GM19023 (cell line): ENCODE measurements around the gene DLGAP4.

ENCODE experiments used
- ATAC-seq: cut with Tn5 transposase; IDR thresholded peaks from one replicate; pipeline ENCODE4 v1.9.1; 2021; ENCODE audit warnings: mild to moderate bottlenecking, moderate library complexity; ENCODE audit not compliant: unreplicated experiment

The DLGAP4 gene

DNA sequence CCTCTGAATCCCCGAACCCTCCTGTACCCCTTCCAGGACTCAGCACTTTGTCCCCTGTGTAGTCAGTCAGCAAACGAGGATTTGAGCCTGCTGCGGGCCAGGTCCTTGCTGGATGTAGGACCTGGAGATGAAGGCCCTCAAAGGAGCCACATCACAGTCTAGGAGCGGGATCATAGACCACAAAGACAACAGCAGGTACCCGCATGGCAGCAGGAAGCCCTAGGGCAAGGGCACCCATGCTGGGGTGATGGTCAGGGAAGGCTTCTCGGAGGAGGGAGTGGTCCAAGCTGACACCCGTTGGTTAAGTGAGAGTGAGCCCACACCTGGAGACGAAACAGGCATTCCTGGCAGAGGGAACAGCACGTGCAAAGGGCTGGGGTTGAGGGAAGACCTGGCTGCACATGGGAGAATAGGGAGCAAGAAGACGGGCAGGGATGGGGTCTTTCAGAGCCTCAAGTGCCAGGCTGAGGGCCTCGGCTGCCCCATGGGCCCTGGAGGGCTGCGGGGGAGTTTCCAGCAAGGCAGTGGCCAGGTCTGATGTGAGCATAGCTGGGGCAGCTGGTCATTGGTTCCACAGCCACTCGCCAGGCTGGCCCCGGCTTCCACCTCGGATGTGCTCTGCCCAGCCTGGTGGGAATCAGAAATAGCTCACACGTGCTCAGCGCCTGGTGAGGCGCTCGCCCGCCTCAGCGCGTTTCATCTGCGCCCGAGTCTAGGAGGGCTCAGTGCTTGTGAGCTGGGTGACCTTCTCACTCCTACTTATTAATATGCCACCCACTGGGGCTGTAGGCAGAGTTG lies 15.0 kb downstream of the DLGAP4 start:
- no peak for ATAC-seq

DNA sequence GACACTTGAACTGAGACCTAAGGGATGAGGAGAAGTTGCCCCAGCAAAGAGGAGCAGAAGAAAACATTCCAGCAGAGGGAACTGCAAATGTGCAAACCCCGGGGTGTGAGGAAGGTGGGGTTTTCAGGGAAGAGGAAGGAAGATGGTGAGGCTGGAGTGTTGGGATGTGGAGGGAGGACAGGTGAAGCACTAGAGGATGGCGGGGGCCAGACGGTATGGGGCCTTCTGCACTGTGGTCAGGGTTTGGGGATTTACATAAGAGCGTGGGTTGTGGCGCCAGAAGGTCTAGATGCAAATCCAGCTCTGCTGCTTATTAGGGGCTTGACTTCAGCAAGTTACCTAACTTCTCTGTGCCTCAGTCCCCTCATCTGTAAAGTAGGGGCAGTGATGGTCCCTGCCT lies 16.0 kb downstream of the DLGAP4 start:
- ATAC-seq = no peak

DNA sequence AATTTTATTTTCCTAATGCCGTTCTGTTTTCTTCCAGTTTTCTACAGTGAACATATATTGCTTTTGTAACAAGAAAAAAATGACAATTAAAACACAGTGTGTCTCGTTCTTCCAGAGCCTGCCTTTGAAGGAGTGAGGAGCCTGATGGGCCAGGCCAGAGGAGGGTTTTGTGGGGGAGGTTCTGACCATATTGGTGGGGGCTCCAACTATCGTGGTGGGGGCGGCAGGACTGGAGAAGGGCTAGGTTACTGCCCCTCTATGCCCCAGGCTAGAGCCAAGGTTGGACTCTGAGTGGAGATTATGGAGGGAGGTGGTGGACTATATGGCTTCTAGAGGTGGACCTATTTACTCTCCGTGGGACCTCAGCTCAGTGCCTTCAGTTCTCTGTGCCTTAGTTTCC lies 24.0 kb downstream of the DLGAP4 start:
- no peak for ATAC-seq

DNA sequence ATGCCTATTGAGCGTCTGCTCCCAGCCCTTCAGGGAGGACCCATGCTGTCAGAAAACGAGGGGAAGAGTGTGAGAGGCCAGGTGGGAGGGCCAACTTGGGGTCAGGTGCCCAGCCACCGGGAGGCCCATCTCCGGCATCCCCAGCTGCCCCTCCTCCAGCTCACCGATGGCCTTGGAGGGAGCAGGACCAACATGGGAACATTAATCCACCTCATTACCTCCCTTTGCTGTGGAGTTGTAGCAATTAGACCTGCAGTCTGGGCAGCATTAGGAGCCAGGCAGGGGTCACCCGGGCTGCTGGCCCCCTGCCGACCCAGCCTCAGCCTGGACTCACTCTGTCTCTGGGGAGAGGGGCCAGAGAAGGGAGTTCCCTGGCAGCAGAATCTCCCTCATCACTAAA lies 25.1 kb downstream of the DLGAP4 start:
- no peak for ATAC-seq

DNA sequence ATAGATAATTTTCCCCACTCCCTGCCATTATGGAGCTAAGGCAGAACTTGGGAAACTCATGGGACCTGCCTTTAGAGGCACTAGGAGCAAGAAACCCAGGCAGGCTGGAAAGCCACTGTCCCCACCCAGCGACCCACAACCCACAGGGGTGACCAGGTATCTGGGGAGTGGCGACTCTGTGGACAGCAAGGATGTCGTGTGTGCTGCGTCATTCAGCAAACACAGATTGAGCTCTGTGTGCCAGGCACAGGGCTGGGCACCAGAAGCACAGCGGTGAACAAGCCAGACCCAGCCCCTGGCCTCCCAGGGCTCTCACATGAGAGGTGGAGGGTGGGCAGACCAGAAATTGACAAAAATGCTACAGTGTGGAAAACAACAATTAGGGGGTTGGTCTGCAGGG lies 27.7 kb downstream of the DLGAP4 start:
- no peak for ATAC-seq

DNA sequence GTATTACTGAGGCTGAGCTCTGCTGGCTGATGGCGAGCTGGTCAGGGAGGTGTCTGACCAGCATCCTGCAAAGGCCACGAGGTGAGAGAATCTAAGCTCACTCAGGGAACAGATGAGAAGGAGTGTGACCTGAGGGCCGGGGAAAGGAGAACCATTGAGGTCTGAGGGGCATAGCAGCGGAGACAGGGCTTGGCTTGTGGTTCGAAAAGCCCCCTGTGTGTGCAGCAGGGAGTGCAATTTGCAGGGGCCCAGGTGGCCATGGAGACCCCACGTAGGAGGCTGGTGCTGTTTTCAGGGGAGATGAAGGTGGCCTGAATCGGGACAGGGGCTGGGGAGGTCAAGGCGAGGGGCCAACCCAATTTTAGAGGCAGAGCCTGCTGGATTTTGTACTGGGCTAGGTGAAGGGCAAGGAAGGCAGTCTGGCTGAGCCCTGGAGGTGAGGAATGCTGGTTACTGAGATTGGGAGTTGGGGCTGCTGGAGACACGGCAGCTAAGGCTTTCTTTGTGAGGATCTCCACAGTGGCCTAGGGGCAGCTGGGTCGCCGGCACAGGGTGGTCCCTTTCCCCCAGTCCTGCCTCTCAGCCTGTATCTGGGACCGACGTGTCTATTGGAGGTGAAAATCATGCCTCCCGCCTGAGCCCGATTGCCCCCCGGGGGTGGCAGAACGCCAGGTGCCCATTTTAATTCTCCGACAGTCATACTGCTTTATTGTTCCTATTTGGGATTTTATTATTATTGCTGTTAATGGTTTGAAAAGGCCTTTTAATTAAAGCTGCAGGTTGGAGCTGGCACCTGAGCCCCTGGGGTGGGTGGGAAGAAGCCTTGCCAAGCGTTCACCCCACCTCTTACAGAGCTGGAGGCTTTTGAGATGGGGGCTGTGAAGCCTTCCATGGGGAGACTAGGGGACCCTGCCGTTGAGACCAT lies 28.4 kb downstream of the DLGAP4 start:
- ATAC-seq = no peak

DNA sequence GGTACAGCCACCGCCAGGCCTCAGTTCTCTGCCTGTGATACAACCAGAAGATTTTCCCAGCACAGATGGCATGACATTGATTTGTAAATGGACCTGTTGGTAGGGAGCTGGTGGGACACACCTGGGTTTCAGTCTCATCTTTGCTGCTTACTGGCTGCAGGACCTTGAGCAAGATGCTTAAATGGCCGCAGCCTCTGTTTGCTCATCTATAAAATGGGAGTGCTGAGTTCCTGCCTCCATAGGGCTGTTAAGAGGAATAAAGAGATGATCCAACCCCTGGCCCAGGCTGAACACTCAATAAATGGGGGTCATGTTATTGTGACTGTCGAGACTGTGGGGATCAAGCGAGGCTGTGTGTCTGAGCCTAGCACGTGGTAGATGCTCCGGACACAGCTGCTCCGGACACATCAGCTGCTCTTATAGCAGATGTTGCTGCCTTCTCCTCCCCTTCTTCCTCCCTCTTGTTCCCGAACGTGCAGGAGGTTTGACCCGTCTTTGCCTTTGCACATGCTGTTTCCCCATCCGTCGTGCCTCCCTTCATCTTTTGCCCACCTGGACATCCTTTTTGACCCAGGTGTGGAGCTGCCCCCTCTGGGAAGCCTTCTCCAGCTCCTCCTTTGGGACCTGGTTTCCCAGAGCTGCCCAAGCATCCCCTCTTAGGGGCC lies 29.2 kb downstream of the DLGAP4 start:
- ATAC-seq = no peak

DNA sequence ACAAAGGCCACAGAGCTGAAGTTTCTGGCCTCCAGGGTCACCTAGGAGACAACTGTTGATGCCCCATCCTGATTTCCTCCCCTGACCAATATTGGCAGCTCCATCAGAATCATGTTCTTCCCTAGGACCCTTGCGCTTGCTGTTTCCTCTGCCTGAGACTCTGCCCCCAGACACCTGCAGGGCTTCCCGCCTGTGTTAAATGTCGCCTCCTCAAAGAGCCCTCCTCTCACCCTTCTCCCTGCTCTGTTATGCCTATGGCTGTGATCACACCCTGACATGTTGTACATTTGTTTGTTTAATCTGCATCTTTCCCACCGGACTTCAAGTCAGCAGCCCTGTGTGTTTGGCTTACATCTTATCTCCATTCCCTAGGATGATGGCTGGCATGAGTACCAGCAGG lies 30.1 kb downstream of the DLGAP4 start:
- no peak for ATAC-seq

DNA sequence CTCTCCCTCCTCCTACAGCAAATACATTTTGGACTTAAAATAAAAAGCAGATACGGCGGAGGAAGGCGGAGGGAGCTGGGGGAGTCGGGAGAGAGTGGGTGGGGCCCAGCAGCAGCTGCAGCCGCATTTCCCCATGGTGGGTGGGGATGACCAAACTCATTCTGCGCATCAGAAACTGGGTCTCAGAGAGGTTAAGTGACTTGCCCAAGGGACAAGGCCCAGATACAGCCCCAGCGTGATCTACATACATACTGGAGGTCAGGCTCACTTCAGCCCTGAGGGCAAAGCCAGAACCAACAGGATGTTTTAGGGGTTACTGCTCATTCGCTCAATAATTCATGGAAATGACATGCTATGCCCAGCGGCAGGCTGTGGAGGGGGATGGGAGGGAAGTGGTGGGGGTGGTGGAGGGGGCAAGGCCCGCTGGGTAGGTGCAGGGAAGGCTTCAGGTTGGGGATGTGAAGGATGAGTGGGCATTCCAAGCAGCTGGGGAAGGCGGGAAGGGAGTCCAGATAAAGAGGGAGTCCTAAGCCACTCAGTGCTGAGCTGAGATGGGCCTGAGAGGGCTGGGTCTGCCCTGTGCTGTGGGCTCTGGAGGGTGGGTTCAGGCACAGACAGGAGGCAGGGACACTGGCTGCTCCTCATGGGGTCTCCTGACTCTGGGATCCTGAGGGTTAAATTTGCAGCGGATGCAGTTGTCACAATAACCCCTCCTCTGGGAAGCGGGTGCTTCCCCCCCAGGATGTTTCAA lies 31.0 kb downstream of the DLGAP4 start:
- ATAC-seq = no peak

DNA sequence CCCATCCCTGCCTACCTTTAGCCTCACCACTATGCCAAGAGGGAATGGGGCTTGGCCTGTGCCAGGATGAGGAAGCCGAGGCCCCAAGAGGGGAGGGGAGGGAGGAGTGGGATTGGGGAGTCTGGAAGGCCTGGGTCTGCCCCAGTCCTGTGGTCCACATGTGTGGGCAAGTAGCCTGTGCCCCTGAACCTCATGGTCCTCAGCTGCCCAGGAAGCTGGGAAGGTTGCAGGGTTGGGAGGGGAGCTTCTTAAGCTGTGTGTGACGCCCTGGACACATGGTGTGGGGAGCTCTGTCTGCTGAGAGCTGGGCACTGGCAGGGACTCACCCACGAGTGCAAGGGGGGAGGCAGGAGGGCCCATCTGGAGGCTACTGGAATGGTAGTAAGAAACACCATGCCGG lies 31.7 kb downstream of the DLGAP4 start:
- ATAC-seq = no peak

DNA sequence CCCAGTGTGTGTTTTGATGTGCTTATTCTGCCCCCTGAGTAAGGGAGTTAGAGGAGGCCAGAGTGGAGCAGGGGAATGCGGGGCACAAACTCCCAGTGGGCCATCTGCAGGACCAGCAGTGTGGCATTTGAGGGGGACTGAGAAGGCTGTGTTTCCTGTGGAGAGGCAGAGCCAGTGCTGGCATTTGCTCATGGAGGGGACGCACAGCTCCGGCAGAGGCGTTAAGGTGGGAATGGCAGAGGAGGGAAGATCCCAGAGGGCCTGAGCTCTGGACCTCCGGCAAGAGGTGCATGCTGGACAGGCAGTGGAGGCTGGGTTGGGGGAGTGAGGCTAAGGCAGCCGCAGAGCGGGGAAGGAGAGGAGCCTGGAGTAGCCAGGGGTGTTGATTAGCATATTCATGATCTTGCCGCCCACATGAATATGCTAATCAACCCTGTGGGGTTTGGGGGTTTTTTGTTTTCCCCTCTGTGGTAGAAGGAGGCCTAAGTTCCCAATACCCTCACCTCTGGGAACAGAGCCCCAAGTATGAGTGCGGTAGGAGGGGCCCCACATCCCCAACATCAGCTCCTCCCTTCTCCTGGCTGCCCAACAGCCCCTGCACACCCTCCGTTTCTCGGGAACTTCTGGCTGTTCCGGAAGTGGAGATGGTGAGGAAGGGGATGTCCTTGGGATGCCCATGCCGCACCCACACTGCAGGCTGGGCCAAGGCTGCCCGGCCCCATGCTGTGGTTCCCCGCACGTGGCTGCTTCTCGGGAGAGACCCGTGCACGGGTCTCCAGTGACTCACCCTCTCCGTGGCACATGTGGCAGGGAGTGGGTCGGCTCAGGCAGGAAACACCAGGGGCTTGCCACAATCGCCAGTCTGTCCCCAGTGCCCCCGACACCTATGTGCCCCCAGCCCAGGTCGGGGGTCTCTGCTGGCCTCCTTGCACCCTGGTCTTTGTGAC lies 33.8 kb downstream of the DLGAP4 start:
- ATAC-seq = no peak

DNA sequence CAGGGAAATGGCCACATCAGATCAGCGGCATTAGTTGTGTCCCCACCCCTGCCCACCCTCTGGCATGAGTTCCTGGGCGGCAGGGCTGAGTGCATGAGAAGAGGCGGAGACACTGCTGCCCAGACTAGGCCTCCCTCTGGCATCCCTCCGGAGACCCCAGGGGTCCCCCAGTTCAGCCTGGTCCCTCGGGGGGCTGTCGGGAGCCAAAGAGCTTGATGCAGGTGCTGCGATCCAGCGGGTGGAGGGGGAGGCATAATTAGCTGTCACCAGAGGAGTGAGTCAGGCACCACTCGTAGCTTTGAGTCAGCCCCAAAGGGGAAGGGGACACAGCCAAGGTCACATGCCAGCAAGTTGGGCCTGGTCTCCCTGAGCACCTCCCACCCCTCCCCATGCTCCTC lies 34.5 kb downstream of the DLGAP4 start:
- no peak for ATAC-seq

DNA sequence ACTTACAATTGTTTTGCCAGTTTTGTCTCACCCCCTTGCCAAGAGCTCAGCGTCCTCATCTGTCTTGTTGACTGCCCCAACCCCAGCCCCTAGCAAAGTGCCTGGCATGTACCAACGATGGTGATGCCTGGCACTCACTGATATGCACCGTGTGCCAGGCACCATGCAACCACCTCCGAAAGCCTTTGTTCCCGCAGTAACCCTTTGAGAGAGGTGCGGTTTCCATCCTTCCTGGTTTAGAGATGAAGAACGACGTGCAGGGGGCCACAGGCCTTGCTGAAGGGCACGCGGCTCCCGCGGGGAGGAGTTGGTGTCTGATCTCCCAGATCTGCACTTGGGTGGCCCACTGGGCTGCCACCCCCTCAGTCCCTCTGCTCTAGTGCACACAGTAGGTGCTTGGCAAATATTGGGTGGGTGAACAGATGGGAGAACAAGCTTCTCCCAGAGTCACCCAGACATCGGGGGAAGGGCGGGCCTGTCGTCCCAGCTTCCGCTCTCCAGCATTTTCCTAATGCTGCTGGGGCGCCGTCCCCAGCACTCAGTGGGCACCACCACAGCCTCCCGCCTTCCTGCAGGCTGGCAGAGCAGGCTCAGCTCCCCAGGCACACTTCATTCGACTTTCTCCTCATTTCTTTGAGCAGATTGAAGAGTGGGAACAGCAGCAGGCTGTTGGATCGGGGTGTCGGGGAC lies 35.3 kb downstream of the DLGAP4 start:
- ATAC-seq = no peak

DNA sequence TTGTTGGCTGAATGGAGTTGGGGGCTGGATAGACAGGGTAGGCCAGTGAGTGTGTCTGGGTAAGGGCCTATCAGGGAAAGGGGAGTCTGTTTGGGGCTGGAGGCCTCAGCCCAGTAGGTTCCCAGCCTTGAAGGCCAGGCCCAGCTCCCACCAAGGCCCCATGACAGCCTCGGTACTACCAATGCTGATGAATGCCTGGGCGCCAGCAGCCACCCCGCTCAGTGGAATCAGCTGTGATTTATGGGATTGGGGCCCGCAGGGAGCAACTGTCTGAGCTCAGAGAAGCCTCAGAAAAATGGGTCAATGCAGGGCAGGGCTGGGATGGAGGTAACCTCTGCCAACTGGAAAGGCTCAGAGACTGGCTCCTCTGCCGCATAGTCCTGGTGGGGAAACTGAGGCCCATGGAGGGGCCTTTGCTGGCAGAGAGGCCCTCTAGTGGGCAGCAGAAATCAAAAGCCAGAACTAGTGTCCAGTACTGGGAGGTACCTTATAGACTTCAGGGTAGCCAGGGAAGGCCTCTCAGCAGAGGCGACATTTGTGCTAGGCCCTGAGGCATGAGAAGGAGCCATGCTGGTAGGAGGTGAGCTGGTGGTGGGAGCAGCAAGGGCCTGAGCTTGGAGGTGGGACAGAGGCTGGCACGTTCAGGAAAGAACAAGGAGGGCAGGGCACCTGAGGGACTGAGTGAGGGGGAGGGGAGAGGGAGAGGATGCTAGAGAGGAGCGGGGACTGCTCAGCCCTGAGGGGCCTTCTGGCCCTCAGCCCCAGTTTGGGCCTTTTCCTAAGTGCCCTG lies 36.4 kb downstream of the DLGAP4 start:
- no peak for ATAC-seq

DNA sequence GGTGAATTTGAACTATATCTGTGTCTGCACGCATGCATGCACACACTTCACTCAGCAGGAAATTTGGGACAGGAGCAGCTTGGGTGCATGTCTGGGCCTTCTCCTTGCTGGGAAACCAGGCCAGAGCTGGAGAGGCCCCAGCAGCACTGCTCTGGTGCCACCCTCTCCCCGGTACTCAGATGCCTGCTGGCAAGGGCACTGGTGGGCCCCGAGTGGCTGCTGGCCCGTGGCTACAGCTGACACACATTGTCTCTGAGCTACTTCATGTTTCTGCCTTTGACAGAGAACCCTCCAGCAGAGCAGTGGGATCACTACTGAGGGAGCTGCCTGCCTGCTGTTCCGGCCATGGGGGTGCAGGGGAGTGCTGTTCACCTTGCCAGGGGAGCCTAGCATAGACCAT lies 37.5 kb downstream of the DLGAP4 start:
- no peak for ATAC-seq

DNA sequence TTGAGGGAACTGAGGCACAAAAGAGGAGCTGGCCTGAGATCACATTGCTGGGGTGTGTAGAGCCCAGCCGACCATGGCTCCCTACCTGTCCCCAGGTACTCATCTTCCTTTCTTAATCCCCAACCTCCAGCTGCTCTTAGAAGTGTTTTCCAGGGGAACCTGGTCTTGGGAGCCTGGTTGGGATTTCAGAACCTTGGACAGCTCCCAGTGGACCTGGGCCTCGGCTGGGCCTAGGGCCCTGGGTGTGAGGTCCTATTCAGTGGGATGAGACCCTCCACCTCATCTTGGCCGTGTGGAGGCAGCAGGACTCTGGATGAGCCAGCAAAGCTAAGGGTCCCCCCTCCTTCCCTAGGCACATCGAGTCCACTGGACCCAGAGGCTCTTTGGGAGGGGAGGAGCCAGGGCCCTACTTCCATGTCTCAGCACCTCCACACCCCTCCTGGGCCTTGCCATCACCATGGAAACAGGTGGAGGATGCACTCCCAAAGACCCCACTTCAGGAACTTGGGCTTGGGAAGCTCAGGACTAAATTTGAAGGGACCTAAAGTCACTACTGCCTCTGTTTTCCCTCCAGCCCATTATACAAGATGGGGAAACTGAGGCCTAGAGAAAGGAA lies 38.5 kb downstream of the DLGAP4 start:
- no peak for ATAC-seq

DNA sequence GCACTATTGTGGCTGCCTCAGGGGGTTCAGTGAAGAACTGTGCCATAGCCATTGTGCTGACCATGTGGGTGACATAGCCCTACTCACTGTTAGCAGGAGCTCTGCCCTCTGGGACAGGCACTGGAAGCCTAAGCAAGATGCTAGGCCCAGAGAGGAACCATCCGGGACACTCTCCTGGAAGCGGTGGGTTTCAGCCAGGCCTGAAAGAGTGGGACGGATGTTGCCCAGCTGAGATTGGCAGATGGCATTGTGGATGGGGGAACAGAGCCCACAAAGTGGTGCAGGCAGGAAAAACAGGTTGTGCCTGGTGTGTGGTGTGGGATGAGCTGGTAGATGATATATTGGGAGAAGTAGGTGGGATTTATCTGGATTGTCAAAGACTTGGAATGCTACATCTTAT lies 40.1 kb downstream of the DLGAP4 start:
- no peak for ATAC-seq
